HG02678 (cell line): ENCODE results near the gene YPEL5.
A peak's percentile ranks its signal among the peaks of the same experiment; 100 is the strongest.

ENCODE experiments used
- ATAC-seq: cut with Tn5 transposase; IDR thresholded peaks from one replicate; pipeline ENCODE4 v1.9.1; 2021; ENCODE audit warnings: mild to moderate bottlenecking, moderate library complexity; ENCODE audit not compliant: unreplicated experiment

YPEL5 gene

GRCh38 chr2:30164131-30164925, 17.5 kb downstream of the YPEL5 start:
- no peak for ATAC-seq

DNA sequence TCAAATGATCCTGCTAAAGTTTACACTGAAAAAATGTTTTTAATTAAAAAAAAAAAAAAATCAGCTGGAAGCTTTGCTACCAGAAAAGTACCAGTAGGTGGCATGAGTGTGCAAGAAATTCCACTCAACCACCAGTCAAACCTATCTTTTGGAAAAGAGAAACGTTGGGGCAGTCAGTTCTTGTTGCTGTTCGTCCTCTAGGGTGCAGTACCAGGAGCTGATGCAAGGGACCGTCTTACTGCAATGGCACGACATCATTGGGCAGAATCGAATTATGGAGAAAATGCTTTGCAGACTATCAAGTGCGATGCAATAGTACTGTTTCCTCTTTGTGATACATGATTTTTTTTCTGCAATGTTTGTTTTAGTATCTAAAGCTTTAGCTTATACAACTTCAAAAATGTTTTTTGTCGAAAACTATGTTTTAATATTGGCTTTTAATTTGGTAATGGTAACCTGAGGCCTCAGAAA, 18.3 kb downstream of the YPEL5 start:
- peak; percentile 87 for ATAC-seq

DNA sequence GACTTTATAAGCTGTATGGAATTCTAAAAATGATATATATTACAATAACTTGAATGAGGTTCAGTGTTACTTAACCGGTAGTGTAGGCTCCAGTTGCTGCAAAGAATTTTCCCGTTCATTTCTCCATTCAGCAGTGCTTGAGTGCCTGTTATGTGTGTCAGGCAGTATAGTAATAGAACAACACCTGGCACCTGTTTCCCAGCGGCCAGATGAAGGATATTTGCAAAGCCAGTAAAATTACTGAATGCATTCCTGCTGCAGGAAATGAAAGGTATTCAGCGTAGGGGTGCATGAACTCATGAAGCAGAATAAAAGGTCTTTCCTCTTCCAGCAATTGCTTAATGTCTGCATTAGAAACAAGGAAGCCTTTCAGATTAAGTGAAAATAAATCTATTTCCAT, 18.8 kb downstream of the YPEL5 start:
- ATAC-seq = no peak

DNA sequence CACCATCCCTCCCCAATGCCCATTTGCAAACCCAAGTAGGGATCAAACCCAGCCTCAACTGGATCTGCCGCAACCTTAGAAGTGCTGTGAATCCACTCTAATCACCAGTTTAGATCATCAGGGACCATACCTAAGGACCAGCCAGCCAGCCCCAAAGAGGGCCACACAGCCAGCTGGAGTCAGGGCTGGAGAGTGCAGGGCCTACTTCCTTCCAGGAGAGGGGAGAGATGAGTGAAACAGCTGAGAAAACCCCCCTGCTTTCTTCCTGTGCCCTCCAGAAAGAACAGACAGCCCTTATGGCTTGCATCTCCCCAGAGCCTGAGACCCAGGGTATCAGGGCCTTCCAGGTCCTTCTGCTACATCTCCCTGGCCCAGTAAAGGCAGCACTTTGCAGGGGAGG, 25.8 kb downstream of the YPEL5 start:
- ATAC-seq = no peak

DNA sequence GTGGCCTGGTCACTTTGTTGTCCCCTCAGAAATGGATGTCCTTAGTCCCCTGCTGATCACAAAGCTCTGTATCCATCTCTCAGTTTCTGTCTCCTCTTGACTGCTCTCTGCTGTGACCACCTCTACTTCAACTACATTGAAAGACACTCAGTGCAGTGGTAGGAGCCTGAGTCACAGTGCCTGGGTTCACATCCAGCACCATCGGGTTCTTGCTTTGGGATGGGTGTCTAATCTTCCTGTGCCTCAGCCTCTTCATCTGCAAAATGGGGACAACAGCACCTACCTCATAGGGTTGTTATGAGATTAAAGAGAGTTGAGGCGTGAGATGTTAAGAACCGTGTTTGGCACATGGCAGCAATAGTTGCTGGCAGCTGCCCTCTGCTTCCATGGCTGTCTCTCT, 30.6 kb downstream of the YPEL5 start:
- no peak for ATAC-seq

DNA sequence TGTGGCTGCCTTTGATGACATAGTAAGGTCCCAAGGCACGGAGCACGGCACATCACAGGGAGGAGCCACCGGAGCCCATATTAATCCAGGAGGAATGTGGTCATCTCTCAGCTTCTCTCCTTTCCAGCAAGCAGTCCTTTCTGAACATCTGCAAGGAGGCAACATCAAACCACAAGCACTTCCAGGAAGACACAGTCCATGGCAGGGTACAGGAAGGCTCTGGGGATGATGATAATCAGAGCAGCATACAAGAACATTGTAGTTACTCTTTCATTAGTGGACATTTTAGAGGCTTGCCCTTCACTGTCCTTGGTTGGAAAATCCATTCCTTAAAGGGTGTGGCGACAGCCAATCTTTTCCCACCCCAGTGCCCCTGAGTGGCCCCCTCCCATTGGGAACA, 31.1 kb downstream of the YPEL5 start:
- no peak for ATAC-seq

- no peak for ATAC-seq
These were observed 32.0 kb downstream of the YPEL5 start for GRCh38 chr2:30178618-30179434.

DNA sequence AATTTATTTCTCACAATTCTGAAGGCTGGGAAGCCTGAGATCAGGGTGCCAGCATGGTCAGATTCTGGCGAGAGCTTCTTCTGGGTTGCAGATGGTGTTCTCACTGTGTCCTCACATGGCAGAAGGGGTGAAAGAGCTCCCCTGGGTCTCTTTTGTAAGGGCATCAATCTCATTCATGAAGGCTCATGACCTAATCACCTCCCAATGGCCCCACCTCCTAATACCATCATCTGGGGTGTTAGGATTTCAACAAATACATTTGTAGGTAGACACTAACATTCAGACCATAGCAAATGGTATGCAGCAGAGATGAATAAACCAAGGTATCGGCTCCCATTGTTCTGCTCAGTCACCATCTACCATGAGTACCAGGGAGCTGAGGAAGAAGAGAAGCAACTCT, 32.7 kb downstream of the YPEL5 start:
- ATAC-seq = no peak

- ATAC-seq = no peak
These were observed 33.4 kb downstream of the YPEL5 start for GRCh38 chr2:30180226-30180625.

DNA sequence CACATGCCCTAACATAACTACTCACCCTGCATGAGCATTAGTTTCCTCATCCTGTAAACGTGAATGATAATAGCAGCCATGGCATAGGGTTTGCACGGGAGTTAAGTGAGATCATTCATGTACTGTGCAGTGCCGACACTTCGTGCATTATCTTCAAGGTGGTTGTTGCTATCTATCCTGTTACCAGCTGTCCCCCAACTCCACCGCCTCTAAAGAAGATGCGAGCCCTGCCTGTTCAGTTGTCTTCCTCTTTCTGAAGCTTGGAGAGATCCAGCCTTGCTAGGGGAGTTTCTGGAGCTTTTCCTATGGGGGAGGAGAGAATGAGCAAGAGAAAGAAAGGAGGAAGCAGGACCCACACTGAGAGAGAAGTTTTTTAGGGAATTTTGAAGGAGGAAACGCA, 34.4 kb downstream of the YPEL5 start:
- no peak for ATAC-seq

DNA sequence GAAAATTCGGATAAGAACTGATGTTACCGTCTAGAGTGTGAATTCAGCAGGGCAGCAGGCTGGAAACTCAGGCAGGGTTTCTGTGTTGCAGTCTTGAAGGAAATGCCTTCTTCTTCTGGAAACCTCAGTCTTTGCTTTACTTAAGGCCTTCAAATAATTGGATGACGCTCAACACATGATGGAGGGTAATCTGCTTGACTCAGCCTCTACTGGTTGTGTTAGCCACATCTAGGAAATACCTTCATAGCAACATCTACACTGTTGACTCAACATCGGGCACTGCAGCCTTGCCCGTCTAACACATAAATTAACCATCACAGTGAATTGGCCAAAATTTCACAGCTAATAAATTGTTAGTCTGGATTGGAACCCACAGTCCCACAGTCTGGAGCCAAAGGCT, 37.2 kb downstream of the YPEL5 start:
- ATAC-seq = no peak

GRCh38 chr2:30185178-30185577, 38.4 kb downstream of the YPEL5 start:
- no peak for ATAC-seq

DNA sequence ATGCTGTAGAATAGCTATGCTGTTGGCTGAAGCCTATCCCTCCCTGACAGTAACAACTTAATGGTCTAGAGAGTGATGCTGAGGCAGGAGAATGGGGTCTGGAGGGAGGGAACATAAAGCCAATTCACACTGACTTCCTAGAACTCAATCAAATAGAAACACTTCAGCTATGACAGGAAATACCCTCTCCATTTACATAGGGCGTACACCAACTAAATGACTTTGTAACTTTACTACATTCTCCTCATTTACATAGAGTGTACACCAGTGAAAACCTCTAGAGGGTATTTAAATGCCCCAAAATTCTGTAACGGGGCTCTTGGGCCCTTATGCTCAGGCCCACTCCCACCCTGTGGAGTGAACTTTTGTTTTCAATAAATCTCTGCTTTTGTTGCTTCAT, 41.5 kb downstream of the YPEL5 start:
- ATAC-seq = no peak

DNA sequence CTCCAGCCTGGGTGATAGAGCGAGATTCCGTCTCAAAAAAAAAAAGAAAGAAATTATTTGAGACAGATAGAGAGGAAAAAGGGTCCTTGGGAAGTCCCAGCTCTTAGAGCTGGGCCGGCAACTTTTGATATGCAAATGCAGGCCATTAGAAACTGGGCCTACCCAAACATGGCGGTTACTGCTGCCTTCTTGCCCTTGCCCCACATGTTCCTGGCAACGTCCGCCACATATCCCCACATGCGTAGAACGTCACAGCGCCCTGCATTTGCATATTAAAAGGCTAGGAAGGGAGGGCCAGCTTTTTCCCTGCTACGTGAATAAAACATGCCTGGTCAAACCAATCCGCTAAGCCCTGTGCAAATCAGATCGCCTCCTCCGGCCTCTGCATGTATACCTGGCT, 43.8 kb downstream of the YPEL5 start:
- no peak for ATAC-seq

DNA sequence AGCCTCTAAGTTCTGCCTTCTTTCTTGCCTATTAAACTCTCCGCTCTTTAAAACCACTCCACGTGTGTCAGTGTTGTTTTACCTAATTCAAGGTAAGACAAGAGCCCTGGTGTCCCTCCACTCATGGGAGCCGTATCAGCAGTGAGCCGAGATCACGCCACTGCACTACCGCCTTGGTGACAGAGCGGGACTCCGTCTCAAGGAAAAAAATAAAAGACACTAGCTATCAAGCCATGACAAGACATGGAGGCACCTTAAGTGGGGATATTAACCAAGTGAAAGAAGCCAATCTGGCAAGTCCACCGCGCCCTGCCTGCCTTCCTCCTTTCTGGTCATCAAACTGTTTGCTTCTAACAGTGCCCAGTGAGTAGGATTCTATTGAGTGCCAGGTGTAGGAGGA, 44.3 kb downstream of the YPEL5 start:
- ATAC-seq = no peak

- no peak for ATAC-seq
These were observed 45.0 kb downstream of the YPEL5 start for GRCh38 chr2:30191819-30192271.

DNA sequence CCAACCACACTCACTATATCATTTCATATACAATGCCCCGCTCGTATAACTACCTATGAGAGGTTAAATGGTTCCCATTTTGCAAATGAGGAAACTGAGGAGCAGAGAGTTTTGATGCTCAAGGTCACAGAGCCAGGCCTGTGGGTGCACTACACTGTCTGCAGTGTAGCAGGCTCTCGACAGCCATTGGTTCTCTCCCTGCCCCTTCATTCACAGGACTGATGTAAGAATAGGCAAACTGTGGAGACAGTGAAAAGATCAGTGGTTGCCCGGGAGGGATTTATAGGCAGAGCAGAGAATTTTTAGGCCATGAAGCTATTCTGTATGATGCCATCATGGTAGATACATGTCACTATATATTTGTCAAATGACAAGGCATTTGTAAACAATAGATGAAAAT, 45.5 kb downstream of the YPEL5 start:
- ATAC-seq = no peak

- ATAC-seq = no peak
These were observed 46.4 kb downstream of the YPEL5 start for GRCh38 chr2:30193104-30193681.

DNA sequence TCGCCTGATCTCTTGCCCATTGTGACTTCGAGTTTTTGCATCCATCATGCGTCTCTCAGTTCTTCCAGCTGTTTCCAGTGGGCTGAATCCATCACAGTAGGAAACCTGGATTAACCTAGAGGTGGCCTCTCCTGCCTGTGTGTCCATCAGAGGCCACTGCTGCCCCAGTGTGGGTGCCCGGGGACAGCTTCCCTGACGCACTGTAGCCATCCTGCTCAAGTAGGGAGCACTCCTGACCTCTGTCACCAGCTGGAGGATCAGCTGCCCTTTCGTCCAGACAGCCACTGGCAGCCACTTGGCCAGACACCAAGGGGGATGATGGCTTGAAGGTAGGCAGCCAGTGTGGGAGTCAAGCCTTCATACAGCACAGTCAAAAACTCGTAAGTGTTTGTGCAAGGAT, 47.6 kb downstream of the YPEL5 start:
- no peak for ATAC-seq

DNA sequence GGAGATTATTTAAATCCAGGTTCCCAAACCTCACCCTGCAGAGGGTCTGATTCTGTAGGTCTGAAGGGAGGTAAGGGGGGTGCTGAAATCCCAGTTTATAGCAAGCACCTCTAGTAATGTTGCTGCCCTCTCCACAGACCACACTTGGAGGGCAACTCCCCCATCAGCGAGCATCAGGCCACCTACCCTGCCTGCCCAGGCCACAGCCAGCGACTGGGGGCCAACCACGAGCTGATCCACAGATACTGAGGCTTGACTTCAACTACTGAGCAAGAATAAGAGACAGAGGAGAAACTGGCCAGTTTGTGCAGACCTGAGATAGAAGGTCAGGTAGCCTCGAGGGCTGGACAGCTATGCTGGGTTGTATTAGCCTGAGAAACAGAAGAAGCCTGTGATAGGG, 48.2 kb downstream of the YPEL5 start:
- no peak for ATAC-seq

GRCh38 chr2:30197570-30198192, 50.9 kb downstream of the YPEL5 start:
- ATAC-seq = no peak
